DND-41 (cell line): ENCODE results near the gene CPEB4.

Experiments used
- CTCF ChIP-seq: IDR thresholded peaks from 2 replicates; pipeline ENCODE4 v1.5.1; 2012; ENCODE audit warnings: borderline replicate concordance, low read length, moderate library complexity, mild to moderate bottlenecking; ENCODE audit not compliant: poor library complexity, severe bottlenecking; ENCODE audit errors: extremely low read depth
- EZH2 ChIP-seq: IDR thresholded peaks from 3 replicates; pipeline ENCODE4 v1.6.1; 2012; ENCODE audit warnings: borderline replicate concordance, low read depth, mild to moderate bottlenecking, moderate library complexity, low read length, inconsistent platforms; ENCODE audit not compliant: severe bottlenecking

GRCh38 chr5:173875189-173875588 is 13.0 kb upstream of the CPEB4 start:
- TF ChIP-seq CTCF (no peak), EZH2 (no peak)
